GM12873 (cell line): Measurements from ENCODE around the gene AGPAT3.

Experiments used
- TF ChIP-seq, protein P1 (sequence below): IDR thresholded peaks from 2 replicates; pipeline ENCODE4 v1.5.1; 2012; ENCODE audit warnings: low read depth, mild to moderate bottlenecking, moderate library complexity, low read length, control low read depth; ENCODE audit not compliant: insufficient read depth; ENCODE audit errors: missing control alignments

AGPAT3 gene

DNA sequence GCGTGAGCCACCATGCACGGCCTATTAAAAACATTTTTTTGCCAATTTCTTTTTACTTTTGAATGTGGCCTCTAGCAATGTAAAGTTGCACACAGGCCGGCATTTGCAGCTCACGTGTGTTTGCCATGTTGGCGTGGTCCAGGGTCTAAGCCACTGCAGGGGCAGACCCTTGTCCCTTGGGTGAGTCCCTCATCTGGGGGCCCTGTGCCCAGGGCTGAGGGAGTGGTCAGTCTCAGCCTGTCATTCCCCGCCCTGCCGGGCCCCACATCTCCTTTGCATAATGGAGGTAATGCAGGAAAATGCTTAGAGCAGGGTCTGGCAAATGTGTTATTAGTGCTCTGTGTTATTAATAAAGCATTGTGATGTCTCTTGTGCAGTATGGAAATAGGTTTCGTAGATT lies 16.9 kb downstream of the AGPAT3 start:
- TF ChIP-seq, protein P1, sequence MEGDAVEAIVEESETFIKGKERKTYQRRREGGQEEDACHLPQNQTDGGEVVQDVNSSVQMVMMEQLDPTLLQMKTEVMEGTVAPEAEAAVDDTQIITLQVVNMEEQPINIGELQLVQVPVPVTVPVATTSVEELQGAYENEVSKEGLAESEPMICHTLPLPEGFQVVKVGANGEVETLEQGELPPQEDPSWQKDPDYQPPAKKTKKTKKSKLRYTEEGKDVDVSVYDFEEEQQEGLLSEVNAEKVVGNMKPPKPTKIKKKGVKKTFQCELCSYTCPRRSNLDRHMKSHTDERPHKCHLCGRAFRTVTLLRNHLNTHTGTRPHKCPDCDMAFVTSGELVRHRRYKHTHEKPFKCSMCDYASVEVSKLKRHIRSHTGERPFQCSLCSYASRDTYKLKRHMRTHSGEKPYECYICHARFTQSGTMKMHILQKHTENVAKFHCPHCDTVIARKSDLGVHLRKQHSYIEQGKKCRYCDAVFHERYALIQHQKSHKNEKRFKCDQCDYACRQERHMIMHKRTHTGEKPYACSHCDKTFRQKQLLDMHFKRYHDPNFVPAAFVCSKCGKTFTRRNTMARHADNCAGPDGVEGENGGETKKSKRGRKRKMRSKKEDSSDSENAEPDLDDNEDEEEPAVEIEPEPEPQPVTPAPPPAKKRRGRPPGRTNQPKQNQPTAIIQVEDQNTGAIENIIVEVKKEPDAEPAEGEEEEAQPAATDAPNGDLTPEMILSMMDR = no peak

DNA sequence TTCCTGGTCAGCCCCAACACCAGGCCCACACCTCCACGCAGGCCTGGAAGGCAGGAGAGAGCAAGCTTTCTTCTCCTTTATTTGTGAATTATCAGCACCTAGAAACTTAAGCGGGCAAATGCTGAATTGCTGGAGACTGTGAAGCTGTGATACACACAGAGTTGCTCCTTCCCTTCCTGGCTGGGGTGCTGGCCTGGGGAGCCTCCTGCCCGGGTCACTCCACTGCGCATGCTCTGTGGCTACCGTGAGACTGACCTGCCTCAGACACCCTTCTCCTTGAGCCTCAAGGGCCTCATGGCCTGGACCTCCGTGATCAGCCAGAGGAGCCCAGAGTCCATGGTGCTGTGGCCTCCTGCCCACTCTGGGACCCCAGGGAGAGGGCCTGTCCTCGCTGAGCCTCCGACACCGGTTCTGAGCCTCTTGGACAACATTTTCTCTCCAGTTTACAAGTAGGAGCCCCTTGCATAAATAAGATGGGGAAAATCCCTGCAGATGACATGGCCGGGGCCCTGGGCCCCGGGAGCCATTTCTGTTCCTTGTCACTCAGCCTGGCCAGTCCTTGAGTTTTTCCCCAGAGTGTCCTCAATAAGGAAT lies 18.0 kb downstream of the AGPAT3 start:
- TF ChIP-seq, protein P1 = no peak

DNA sequence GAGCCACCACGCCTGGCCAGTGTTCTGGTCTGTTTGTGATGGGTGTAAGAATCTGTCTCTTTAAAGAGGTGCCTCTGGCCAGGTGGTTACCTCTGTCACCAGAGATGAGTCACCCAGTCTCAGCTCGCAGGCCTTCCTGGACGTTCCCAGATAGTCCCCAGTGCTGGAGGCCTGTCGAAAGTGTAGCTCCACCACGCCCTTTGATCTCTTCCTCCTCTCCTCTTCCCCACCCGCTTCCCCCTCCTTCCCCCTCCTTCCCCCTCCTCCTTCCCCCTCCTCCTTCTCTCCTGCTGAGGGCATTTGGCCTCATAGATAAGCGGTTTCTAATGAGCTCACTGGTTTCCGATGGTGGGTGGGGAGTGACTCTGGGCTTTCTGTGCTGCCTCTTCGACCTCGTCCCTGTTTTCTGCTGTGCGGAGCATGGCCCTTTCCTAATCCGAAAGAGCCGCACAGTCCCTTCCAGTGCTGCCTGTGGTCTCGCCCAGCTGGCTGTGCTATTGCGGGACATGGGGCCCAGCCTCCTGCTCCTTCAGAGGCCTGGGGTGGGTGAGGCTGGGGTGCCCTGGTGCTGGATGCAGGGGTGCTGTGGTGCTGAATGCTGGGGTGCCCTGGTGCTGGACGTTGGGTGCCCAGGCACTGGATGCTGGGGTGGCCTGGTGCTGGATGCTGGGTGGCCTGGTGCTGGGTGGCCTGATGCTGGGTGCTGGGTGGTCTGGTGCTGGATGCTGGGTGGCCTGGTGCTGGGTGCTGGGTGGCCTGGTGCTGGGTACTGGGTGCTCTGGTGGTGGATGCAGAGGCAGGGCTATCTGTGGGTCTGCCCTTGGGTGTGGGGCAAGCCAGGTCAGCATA lies 19.2 kb downstream of the AGPAT3 start:
- TF ChIP-seq, protein P1 = no peak

DNA sequence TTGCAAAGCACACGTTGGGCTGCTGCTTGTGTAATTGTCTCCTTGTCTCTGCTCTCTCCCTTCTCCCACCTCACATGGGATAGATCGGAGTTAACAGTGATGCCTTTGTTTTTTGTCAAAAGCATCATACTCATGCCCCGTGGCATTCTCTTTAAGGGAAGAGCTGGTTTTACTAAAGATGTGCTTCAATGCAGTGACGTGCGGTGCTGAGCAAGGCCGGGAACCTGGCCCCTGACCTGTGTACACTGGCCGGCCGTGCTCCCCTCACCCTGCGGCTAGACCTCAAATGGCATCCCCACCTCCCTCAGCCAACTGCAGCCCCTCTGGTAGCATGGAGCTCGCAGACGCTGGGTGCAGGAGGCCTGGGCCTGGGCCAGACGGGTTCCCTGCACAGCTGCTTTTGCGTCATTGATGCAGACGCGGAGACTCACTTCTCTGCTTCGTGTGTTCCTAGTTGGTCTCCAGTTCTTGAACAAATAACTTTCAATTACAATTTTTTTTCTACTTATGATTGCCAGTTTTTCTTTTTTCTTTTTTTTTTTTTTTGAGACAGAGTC lies 19.9 kb downstream of the AGPAT3 start:
- TF ChIP-seq, protein P1 = no peak

DNA sequence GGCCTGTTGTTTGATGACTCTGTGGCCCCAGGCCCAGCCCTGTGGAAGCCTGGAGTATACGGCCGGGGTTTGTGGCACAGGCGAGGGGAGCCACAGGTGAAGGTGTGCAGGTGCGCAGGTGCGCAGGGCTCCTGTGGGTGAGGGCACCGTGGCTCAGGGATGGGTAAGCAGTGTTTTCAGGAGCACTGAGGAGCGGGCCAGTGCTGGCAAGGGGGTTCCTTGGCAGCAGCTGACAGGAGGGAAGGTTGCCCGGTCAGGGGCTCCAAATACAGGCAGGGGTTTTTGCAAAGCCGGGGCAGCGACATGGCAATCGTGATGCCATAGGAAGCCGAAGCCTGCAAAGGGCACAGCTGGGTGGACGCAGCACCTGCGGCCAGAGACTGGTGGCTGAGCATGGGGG lies 20.7 kb downstream of the AGPAT3 start:
- TF ChIP-seq, protein P1 = no peak

DNA sequence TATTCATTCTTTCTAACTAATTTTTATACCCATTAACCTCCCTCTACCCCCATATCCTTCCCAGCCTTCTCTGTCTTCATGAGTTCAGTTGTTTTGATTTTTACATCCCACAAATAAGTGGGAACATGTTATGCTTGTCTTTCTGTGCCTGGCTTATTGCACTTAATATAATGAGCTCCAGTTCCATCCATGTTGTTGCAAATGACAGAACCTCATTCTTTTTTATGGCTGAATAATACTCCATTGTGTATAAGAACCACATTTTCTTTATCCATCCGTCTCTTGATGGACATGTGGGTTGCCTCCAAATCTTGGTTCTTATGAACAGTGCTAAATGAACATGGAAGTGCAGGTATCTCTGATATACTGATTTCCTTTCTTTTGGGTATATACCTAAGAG lies 21.5 kb downstream of the AGPAT3 start:
- TF ChIP-seq, protein P1 = no peak

DNA sequence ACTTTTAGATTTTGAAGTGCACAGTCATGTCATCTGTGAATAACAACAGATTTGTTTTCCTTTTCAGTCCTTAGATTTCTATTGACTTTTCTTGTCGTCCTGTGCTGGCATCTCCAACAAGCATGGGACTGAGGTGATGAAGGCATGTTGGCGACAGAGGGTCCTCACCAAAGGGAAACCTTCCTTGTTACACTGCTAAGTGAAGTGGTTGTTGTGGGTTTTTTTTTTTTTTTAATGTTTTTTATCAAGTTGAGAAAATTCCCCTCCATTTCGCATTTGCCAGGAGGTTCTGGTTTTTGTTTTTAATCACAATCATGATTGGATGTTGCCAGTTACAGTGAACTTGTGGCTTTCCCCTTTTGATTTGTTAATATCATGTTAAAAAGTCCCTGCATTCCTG lies 24.0 kb downstream of the AGPAT3 start:
- TF ChIP-seq, protein P1 = no peak
